Stimulated activated CD4-positive, alpha-beta T cell treated with anti-CD3 and anti-CD28 coated beads, TNF-alpha, amount 100 ng/mL, for 1 hour (primary cell): ENCODE data around the gene SPSB3.

Experiments
- DNase-seq, 3 donors: peaks; one replicate each; pipeline ENCODE4 v3.0.0-alpha.2; 2020; ENCODE audit warnings: low read depth in 3 of 3, low spot score in 1 of 3

Gene SPSB3

GRCh38 chr16:1765826-1766225 is 16.5 kb downstream of the SPSB3 start:
- DNase-seq: no peak

- DNase-seq: no peak
Observed at GRCh38 chr16:1764971-1765370, 17.4 kb downstream of the SPSB3 start.

GRCh38 chr16:1763521-1764511 is 18.6 kb downstream of the SPSB3 start:
- DNase-seq: no peak

GRCh38 chr16:1762879-1763520 is 19.4 kb downstream of the SPSB3 start:
- no peak for DNase-seq

GRCh38 chr16:1762196-1762878 is 20.0 kb downstream of the SPSB3 start:
- DNase-seq: no peak

GRCh38 chr16:1761751-1762150 is 20.6 kb downstream of the SPSB3 start:
- DNase-seq: no peak

- no peak for DNase-seq
Observed at GRCh38 chr16:1760911-1761310, 21.5 kb downstream of the SPSB3 start.

GRCh38 chr16:1759511-1759910 is 22.9 kb downstream of the SPSB3 start:
- DNase-seq: no peak

- no peak for DNase-seq
Observed at GRCh38 chr16:1758923-1759322, 23.4 kb downstream of the SPSB3 start.

- no peak for DNase-seq
Observed at GRCh38 chr16:1757714-1758461, 24.5 kb downstream of the SPSB3 start.

- DNase-seq: no peak
Observed at GRCh38 chr16:1754204-1754603, 28.2 kb downstream of the SPSB3 start.

GRCh38 chr16:1752853-1753252 is 29.5 kb downstream of the SPSB3 start:
- no peak for DNase-seq

- DNase-seq: no peak
Observed at GRCh38 chr16:1751946-1752345, 30.4 kb downstream of the SPSB3 start.

- DNase-seq: no peak
Observed at GRCh38 chr16:1749152-1750117, 32.9 kb downstream of the SPSB3 start.

GRCh38 chr16:1747934-1748333 is 34.4 kb downstream of the SPSB3 start:
- no peak for DNase-seq

- no peak for DNase-seq
Observed at GRCh38 chr16:1746693-1747195, 35.6 kb downstream of the SPSB3 start.

- DNase-seq: no peak
Observed at GRCh38 chr16:1745900-1746692, 36.3 kb downstream of the SPSB3 start.

GRCh38 chr16:1745181-1745899 is 37.0 kb downstream of the SPSB3 start:
- DNase-seq: no peak
